Middle frontal gyrus (tissue), 1 donor: ENCODE data around the gene SYT11.
"Not testable (repeated sequence)": the region's sequence is repeated elsewhere in the genome, so short reads cannot be mapped to it uniquely, and the experiment has no call there.

Experiments used
- DNase-seq: peaks from one replicate; pipeline ENCODE4 v3.0.0-alpha.2; 2015; ENCODE audit warnings: low spot score; ENCODE audit errors: extremely low spot score

The SYT11 gene

GRCh38 chr1:155896476-155896875, 37.1 kb downstream of the SYT11 start:
- DNase-seq, result not testable (repeated sequence)

DNA sequence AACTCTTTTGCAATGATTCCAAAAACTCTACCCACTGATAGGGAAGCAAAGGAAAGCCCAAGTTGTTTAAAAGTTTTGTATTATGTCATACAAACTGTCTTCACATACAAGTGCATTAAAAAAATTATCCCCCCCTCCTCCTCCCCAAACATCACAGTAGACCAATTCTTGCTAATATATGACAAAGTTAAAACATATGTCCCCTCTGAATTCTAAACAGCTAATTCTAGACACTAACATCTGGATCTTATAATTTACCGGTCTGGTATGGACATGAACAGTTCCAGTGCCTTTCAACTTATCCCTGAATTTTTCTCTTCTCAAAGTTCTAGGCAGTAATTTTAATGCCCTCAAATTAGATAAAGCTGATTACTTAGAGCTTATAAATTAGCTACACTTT, 38.4 kb downstream of the SYT11 start:
- DNase-seq, result no peak

DNA sequence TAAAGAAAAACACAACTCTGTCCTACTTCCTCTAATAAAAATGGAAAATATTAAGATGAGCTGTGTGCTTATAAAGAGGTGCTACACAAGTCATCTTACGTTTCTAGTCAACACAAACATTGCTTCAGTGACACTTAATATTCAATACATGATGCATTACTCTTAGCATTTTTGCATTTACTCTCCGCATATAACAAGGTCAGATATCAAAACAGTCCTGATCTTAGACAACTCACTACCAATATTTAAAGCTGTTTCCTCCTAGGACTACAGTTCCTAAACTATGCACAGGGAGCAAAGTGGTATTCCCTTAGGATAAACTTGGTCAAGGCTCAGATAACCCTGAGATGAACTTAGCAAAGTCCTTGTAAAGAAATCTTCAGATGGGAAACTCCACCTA, 39.5 kb downstream of the SYT11 start:
- DNase-seq, result no peak

GRCh38 chr1:155899683-155900082, 40.3 kb downstream of the SYT11 start:
- no peak for DNase-seq

DNA sequence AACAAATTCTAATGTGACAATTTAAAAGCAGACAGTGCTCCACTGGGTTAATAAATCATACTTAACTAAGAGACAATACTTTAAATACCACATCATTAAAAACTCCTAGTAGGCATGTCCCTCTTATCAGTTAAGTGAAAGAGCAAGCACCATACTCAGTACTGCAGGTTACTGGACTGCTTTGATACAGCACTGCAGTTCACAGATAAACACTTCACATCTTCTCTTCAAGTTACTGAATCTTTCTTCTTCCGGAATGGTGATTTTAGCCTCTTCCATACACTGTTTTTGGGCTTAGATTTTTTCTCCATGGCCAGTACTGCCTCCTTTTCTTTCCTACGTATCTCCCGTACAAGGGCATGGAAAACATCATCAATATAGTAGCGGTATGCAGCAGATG, 40.8 kb downstream of the SYT11 start:
- no peak for DNase-seq

DNA sequence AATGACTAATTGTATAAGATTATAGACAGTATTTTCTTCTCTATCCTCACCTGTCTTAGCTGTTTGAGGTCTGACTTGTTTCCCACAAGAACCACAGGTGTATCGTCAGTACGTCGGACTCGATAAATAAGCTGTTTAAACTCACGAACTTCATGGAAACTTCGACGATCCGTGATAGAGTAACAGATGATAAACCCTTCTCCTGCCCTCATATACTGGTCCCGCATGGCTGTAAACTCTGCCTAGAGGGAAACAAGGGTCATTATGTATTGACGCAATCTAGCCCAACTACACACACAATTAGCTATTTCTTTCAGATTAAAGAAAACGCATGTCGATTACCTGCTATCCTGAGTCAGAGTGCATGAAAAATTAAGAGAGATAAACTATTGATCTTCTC, 44.9 kb downstream of the SYT11 start:
- DNase-seq, result no peak

- no peak for DNase-seq
Observed at GRCh38 chr1:155909894-155910293, 50.5 kb downstream of the SYT11 start.

DNA sequence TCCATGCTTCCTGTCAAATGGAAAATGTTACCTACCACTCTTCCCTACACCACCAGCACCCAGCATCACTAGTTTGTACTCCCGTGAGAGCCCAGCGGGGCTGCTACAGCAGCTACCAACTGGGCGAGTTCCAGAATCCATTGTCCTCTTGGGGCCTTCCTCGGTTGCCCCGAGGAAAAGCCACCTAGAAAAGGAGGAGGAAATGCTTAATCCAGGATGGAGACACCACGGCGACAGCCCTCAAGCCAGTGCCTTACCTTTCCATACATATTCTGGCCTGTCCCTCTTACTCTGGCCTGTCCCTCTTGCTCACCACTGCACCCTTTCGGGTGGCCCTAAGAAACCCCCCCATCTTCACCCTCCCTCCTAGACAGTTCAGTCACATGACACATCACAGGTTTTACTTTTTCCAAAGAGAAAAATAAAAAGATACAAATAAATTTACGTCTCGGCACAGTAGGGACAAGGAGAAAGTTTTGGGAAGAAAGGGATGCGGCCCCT, 51.3 kb downstream of the SYT11 start:
- DNase-seq, result no peak

- peak; percentile 62 for DNase-seq
Observed at GRCh38 chr1:155911156-155912055, 52.0 kb downstream of the SYT11 start, which contains the start of gene RIT1. Gene RIT1 (minus strand): TSS chr1:155911349. CDS start chr1:155910761, 588 bp downstream.

- DNase-seq, result no peak
Observed at GRCh38 chr1:155912056-155912536, 52.7 kb downstream of the SYT11 start.

- no peak for DNase-seq
Observed at GRCh38 chr1:155913969-155914757, 54.8 kb downstream of the SYT11 start.

GRCh38 chr1:155918660-155919059, 59.3 kb downstream of the SYT11 start:
- DNase-seq, result no peak

DNA sequence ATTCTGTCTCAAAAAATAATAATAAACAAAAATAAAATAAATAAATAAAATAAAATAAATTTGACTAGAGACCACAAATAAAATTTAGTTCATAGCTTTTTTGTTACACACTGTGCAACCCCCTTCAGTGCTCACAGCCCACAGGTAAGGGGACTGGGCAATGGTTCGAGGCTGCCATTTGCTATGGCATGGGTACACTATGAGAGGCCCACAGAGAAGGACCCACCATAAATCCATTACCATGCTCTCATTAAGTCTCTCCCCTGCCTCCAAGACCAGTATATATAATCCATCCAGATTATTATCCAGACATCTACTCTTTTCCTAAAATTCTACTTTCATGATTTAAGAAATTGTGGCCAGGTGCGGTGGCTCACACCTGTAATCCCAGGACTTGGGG, 60.4 kb downstream of the SYT11 start:
- DNase-seq, result no peak

- DNase-seq, result no peak
Observed at GRCh38 chr1:155920717-155921116, 61.4 kb downstream of the SYT11 start.

- no peak for DNase-seq
Observed at GRCh38 chr1:155925506-155925905, 66.1 kb downstream of the SYT11 start.

DNA sequence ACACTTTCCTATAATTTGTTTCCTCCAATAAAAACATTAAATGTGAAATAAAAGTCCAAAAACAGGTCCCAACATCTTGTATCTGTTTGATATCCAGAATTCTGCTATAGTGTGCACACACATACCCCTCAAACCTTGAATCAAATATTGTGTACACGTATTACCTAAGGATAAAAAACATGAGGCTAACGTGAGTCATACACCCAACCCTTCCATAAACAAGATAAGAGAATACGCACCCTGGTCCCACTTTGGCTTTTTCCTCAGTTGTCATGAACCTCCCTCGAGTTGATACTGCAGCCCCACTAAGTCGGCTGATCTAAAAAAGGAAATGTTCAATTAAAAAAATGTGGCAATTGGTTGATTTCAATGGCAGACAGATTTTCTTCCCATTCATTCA, 69.7 kb downstream of the SYT11 start:
- DNase-seq, result no peak

- DNase-seq, result not testable (repeated sequence)
Observed at GRCh38 chr1:155930725-155931124, 71.4 kb downstream of the SYT11 start.

DNA sequence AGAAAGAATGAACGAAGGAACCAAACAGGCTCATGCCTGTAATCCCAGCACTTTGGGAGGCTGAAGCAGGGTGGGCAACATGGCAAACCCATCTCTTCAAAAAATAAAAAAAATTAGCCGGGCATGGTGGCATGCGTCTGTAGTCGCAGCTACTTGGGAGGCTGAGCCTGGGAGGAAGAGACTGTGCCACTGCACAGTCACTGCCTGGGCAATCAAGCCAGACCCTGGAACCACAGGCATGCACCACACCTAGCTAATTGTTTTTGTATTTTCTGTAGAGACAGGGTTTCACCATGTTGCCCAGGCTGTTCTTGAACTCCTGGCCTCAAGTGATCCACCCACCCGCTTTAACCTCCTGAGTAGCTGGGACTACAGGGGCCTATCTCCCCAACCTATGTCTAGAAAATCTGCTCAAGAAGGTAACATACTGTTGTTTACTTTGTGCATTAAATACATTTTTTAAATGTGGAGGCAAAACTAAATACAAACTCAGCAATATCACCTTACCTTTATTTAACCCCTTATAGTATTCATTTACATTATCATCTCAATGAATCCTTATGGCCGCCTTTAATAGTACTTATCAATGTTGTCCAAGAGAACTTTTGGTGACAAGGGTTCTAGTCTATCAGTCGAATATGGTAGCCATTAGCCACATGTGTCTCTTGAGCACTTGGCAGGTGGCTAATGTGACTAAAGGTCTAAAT, 72.1 kb downstream of the SYT11 start:
- DNase-seq, result no peak

GRCh38 chr1:155932081-155932480, 72.7 kb downstream of the SYT11 start:
- no peak for DNase-seq

DNA sequence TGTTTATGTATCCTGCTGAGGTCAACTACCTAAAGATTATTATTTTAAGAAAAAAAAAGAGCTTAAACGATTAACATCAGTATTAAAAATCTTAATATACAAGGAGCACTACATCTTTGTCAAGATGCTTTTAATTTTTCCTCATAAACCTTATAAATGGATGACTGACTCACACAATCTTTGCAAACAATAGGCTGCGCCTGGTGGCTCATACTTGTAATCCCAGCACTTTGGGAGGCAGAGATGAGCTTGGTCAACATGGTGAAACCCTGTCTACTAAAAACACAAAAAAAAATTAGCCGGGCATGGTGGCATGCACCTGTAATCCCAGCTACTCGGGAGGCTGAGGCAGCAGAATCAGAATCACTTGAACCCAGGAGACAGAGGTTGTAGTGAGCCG, 73.1 kb downstream of the SYT11 start:
- DNase-seq, result no peak

GRCh38 chr1:155933591-155934096, 74.3 kb downstream of the SYT11 start:
- no peak for DNase-seq
